22Rv1 (cell line): Measurements from ENCODE around the gene SNX24.
"Not testable (repeated sequence)": the region's sequence is repeated elsewhere in the genome, so short reads cannot be mapped to it uniquely, and the experiment has no call there.

Experiments used
- H3K27ac ChIP-seq: fragments of 450-650 bp; 2 replicates; pipeline ENCODE4 v1.5.1; 2017
- ZFX ChIP-seq: fragments of 450-650 bp; IDR thresholded peaks from 2 replicates; pipeline ENCODE4 v1.6.1; 2017; ENCODE audit warnings: antibody characterized with exemption, borderline replicate concordance
- TF ChIP-seq, protein P1 (sequence below): fragments of 450-650 bp; IDR thresholded peaks from 2 replicates; pipeline ENCODE4 v1.5.1; 2017; ENCODE audit warnings: mild to moderate bottlenecking

SNX24 gene

DNA sequence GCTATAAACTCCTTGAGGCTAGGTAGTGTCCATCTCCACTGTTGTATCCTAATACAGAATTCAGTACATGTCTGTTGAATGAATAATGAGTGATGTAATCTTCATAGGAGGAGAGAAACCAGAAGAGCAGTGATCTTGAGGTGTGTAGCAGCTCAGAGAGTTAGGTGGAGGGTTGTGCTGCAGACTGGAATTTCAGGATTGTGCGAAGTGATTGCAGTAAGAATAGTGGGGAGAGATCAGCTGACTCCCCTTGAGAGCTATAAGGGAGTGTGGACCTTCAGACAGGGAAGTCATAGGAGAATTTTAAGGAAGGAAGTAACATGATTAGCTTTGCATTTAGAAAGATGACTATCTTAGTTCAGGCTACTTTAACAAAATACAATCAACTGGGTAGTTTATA lies 4.4 kb downstream of the SNX24 start:
- TF ChIP-seq, protein P1, sequence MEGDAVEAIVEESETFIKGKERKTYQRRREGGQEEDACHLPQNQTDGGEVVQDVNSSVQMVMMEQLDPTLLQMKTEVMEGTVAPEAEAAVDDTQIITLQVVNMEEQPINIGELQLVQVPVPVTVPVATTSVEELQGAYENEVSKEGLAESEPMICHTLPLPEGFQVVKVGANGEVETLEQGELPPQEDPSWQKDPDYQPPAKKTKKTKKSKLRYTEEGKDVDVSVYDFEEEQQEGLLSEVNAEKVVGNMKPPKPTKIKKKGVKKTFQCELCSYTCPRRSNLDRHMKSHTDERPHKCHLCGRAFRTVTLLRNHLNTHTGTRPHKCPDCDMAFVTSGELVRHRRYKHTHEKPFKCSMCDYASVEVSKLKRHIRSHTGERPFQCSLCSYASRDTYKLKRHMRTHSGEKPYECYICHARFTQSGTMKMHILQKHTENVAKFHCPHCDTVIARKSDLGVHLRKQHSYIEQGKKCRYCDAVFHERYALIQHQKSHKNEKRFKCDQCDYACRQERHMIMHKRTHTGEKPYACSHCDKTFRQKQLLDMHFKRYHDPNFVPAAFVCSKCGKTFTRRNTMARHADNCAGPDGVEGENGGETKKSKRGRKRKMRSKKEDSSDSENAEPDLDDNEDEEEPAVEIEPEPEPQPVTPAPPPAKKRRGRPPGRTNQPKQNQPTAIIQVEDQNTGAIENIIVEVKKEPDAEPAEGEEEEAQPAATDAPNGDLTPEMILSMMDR, result no peak
- no peak for TF ChIP-seq ZFX
- no peak overlapping the region for H3K27ac ChIP-seq

DNA sequence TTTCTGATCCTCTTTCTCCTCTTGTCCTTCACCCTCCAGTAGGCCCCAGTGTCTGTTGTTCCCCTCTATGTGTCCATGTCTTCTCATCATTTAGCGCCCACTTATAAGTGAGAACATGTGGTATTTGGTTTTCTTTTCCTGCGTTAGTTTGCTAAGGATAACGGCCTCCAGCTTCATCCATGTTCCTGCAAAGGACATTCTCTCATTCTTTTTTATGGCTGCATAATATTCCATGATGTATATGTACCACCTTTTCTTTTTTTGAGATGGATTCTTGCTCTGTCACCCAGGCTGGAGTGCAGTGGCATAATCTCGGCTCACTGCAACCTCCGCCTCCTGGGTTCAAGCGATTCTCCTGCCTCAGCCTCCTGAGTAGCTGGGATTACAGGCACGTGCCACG lies 12.1 kb downstream of the SNX24 start:
- H3K27ac ChIP-seq, result not testable (repeated sequence)

DNA sequence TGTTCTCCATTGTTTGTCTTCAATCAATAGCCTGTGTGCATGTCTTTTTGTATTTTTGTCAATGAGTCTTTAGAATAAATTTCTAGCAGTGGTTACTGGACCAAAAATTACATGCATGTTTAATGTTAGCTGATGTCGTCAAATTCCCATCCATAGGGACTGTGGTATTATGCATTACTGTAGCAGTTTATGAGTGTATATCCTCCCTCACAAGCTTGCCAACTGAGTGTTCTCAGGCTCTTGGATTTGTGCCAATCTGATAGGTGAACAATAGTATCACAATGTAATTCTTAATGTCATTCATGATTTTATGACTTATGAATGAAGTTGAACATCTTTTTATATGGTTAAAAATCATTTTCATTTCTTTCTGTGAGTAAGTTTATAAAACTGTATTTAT lies 13.0 kb downstream of the SNX24 start:
- TF ChIP-seq, protein P1, result no peak
- TF ChIP-seq ZFX, result no peak
- H3K27ac ChIP-seq, result no peak overlapping the region

DNA sequence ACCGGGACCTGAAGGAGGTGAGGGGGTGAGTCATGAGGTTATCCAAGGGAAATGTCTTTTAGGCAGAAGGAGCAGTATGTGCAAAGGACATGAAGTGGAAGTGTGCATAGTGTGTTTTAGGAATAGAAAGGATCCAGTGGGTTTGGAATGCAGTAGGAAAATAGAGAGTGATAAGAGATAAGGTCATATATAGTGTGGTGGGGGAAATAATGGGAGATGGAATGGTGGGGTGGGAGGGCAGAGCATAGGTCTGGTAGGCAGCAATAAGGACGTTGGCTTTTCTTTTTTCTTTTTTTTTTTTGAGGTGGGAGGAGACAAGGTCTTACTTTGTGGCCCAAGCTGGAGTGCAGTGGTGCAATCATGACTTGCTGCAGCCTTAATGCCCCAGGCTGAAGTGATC lies 17.8 kb downstream of the SNX24 start:
- TF ChIP-seq, protein P1, result no peak
- TF ChIP-seq ZFX, result no peak
- H3K27ac ChIP-seq, result no peak overlapping the region

DNA sequence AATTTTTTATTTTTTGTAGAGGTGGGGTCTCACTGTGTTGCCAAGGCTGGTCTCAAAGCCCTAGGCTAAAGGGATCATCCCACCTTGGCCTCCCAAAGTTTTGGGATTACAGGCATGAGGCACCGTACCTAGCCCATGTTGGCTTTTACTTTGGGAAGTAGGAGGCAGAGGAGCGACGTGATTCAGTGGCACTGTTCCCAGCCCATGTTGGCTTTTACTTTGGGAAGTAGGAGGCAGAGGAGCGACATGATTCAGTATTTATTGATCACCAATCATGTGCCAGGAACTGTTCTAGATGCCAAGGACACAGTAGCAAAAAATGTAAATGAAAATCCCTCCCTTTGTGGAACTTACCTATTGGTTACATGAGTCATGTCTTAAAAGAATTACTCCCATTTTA lies 18.3 kb downstream of the SNX24 start:
- H3K27ac ChIP-seq, result no peak overlapping the region
- TF ChIP-seq, protein P1, result no peak
- no peak for TF ChIP-seq ZFX

DNA sequence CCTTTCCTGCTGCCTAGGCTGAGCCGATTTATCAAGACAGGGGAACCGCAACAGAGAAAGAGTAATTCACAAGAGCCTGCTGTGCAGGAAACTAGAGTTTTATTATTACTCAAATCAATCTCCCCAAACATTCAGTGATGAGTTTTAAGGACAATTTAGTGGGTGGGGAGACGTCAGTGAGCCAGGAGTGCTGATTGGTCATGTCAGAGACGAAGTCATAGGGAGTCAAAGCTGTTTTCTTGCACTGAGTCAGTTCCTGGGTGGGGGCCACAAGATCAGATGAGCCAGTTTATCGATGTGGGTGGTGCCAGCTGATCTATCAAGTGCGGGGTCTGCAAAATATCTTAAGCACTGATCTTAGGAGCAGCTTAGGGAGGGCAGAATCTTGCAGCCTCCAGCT lies 19.0 kb downstream of the SNX24 start:
- TF ChIP-seq, protein P1, result no peak
- TF ChIP-seq ZFX, result no peak
- H3K27ac ChIP-seq, result no peak overlapping the region

DNA sequence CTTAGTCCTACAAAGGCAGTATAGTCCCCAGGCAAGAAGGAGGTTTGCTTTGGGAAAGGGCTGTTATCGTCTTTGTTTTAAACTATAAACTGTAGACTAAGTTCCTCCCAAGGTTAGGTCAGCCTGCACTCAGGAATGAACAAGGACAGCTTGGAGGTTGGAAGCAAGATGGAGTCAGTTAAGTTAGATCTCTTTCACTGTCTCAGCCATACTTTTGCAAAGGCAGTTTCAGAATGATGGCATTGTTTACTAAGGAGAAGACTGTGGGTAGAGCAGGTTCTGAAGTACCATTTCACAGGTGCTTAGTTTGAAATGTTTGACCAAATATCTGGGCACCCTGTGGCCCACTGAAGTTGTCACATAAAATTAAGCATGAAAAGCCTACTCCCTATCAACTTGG lies 19.4 kb downstream of the SNX24 start:
- no peak overlapping the region for H3K27ac ChIP-seq
- no peak for TF ChIP-seq ZFX
- TF ChIP-seq, protein P1, result no peak

DNA sequence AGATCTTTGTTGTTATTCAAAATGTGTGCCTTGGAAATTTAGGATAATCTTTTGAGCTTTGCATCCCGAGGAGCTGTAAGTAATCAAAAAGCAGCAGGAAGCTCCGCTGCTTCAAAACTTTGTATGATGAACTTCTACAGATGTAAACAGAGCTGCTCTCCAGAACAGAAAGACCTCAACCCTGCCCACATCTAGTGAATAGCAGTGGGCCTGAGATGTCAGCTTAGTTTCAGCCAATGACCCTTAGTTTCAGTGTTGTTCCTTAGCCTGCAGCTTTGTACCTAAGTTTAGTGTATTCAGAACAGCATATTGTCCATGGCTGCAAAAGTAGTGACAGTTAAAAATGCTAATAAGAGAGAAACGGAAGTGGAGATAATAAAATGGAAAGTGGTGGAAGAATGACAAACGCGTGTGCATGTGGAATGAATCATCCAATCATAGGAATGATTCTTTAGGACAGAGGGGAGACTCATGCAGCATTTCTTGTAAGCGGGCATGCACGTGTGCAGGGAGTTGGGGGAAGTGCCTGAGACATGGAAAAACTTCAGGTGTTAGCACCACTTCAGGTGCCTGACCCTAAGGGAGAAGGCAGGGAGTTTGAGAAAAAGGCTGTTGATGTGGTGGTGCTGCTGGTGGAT lies 24.9 kb downstream of the SNX24 start:
- TF ChIP-seq, protein P1, result no peak
- TF ChIP-seq ZFX, result no peak
- H3K27ac ChIP-seq, result no peak overlapping the region
